GM19328 (cell line): ENCODE measurements around the gene AMIGO3.
"Not testable (repeated sequence)": the region's sequence is repeated elsewhere in the genome, so short reads cannot be mapped to it uniquely, and the experiment has no call there.

ENCODE experiments used
- ATAC-seq: cut with Tn5 transposase; IDR thresholded peaks from one replicate; pipeline ENCODE4 v1.9.1; 2021; ENCODE audit warnings: mild to moderate bottlenecking, moderate library complexity; ENCODE audit not compliant: unreplicated experiment

The AMIGO3 gene, protein sequence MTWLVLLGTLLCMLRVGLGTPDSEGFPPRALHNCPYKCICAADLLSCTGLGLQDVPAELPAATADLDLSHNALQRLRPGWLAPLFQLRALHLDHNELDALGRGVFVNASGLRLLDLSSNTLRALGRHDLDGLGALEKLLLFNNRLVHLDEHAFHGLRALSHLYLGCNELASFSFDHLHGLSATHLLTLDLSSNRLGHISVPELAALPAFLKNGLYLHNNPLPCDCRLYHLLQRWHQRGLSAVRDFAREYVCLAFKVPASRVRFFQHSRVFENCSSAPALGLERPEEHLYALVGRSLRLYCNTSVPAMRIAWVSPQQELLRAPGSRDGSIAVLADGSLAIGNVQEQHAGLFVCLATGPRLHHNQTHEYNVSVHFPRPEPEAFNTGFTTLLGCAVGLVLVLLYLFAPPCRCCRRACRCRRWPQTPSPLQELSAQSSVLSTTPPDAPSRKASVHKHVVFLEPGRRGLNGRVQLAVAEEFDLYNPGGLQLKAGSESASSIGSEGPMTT

GRCh38 chr3:49719214-49719884 lies at the start of gene AMIGO3:
AMIGO3 (minus strand) TSS chr3:49719684; CDS start chr3:49719465, 219 bp downstream.
- peak; percentile 48 for ATAC-seq

GRCh38 chr3:49763981-49764380 lies 44.5 kb upstream of the AMIGO3 start:
- ATAC-seq = no peak

- ATAC-seq = no peak
Measured at GRCh38 chr3:49761661-49762060, 42.2 kb upstream of the AMIGO3 start.

DNA sequence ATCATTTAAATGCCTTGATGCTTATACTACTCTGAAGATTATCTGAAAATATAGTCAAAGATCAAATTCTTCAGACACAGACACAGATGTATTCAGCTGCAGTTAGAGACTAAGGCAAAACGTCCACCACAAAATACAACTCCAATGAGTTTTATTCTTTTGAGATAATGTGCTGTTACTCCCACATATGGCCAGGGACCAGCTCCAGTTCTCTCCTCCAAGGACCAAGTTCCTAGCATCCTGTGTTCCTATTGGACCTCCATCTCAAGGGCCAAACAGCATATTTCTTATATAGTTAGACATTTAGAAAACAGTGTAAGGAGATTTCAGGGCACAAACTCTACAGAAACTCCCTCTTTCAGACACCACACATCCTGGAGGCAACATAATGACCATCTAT lies 39.7 kb upstream of the AMIGO3 start:
- ATAC-seq = no peak

GRCh38 chr3:49757197-49757596 lies 37.7 kb upstream of the AMIGO3 start:
- no peak for ATAC-seq

DNA sequence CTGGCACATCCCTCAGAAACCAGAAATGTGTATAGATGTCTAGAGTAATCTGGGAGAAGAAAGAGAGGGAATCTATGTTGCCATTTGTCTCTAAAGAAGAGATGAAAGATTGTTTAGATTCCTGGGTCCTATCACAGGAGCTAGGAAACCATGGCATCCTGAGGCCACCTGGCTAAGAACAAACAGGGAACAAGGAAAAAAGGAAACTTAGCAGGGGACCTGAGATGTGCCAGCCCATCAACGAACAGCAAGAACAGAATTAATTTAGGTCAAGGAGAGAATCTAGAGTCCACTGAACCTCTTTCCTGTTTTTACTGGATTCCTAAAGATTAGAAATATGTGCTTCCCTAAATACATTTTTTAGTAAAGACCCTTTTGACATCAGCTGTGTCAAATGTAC lies 36.6 kb upstream of the AMIGO3 start:
- no peak for ATAC-seq

DNA sequence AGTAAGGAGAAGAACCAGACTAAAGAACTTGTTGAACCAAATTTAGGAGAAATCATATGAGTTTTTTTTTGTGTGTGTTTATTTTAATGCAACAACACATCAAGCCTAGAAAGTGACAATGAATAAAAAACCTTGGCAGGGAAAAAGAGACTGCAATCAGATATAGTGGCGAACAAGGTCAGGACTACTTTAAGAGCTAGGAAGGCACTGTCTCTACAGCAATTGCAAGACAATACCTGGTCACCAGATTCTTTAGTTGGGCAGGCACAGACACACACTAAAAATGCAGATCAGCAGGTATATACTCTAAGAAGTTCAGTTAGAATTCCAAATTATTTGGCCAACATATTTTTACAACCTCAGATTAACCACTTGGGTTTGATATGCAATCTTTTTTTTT lies 35.1 kb upstream of the AMIGO3 start:
- ATAC-seq = no peak

DNA sequence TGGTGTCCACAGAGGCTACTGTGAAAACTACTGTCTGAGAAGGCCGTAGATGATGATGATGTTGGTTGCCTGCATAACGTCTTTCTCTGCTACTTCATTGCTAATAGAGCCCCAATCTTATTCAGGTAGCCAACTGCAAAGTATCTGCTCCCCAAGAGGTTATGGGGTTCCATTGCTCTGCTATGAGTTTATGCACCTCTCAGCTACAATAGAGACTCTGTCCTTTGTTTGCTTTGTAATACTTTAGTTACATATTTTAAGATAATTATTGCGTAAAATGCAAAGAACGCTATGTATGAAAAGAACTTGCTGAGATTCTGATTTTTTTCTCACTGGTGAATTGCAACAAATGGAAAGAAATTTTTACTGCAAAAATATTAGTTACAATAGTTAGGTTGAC lies 32.0 kb upstream of the AMIGO3 start:
- no peak for ATAC-seq

GRCh38 chr3:49750056-49750455 lies 30.6 kb upstream of the AMIGO3 start:
- no peak for ATAC-seq

DNA sequence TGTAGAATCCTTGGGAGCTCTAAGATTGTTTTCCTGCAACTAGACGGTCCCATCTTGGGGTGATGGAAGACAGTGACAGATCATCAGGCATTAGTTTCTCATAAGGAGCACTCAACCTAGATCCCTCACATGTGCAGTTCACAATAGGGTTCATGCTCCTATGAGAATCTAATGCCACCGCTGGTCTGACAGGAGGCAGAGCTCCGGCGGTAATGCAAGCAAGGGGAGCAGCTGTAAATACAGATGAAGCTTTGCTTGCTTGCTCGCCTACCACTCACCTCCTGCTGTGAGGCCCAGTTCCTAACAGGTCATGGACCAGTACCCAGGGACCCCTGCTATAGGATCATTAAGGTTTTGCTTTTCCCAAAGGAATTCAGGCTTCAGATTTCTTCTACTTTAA lies 29.4 kb upstream of the AMIGO3 start:
- not testable (repeated sequence) for ATAC-seq

DNA sequence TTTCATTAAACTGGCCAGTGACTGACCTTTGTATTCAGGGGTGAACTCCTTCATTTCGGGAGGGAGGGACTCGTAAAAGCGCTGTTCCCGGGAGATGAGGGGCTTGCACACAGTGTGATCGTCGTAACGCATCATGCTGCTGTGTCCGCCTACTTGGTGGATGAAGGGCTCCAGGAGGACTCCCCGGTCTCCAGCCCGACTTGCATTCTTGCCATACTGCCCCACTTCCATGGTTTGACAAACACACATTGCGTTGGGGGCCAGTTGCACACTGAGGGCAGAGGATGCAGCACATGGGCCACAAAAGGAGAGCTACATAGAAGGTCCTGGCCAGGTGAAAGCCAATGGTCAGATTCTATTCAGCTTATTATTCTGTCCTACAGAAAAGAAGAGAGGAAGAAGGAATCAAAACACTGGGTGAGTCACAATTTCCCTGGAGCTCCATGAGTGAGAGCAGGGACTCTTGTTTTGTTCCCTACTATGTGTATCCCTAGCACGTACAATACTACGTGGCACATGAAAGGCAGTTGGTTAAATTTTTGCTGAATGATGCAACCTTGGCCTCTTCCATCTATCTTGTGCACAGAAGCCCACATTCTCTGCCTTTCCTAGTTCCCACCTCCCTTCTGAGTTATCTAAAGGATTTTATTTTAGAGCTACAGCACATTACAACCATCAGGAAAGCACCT lies 28.5 kb upstream of the AMIGO3 start:
- ATAC-seq = no peak

DNA sequence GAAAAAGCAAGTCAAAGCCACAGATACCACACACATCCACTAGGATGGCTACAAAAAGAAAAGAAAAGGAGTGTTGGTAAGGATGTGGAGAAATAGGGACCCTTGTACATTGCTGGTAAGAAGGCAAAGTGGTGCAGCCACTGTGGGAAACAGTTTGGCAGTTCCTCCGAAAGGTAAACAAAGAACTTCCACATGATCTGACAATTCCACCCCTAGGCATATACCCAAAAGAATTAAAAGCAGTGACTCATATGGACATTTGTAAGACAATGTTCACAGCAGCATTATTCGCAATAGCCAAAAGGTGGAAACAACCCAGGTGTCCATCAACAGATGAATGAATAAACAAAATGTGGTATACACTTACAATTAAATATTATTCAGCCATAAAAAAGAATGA lies 26.5 kb upstream of the AMIGO3 start:
- no peak for ATAC-seq

GRCh38 chr3:49740427-49740826 lies 20.9 kb upstream of the AMIGO3 start:
- ATAC-seq = no peak

DNA sequence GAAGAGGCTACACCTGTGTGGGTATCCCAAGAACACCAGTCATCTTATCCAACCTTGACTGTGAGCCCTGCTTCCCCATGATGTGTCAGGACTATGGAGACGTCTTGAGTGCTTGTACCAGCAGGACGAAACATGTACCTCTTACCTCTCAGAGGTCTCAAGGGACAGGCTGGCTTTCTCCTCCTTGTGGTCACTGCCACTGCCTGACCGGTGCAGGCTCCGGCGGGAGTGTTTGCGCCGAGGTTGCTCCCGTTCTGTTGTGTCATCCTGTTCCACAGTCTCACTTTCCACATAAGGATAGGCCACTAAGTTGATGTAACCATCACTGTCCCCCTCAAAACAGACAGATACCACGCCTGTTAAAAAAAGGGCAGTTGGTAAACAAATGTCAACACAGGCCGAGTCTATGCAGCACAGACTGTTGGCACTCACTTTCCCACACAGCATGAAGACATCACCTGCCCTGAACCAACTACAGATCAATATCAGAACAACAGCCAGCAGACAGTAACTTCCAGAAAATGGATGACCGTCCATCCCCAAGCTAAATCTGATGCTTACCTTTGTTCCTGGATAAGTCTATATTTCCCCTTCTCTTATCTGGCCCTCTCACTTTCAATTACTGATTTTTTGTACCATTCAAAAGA lies 18.7 kb upstream of the AMIGO3 start:
- no peak for ATAC-seq

DNA sequence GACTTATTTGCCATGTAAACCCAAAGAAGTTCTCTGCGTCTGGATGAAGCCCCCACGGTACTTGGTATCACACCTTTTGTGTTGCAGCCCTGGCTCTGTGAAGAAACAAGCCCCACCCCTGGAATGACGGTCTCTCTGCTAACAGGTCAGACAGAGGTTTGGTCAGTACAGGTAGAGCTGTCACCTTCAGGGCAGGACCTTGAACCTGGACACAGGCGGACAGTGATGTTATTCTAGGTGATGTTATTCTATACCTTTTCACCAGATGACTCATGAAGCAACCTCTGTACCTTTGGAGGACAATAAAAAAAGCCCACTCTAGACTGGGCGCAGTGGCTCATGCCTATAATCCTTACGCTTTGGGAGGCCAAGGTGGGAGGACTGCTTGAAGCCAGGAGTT lies 15.3 kb upstream of the AMIGO3 start:
- no peak for ATAC-seq

- ATAC-seq = no peak
Measured at GRCh38 chr3:49733551-49733950, 14.1 kb upstream of the AMIGO3 start.

DNA sequence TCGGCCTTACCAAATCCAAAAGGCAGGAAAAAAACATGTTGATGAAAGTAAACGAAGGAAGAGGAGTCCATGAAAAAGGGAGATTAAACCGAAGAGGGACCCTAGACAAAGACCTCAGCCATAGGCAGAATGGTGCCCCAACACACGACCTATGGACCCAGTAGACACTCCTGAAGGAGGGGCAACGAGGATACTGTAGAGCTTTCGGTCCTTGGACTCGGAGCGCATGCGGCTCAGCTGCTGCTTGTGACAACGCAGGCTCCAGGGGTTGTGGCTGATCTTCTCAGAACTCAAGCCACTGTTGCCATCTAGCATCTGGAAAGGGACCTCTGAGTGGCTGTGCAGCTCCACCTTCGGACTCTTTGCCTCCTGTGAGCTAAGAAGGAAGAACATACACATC lies 13.1 kb upstream of the AMIGO3 start:
- no peak for ATAC-seq

GRCh38 chr3:49729966-49730609 lies 10.6 kb upstream of the AMIGO3 start:
- no peak for ATAC-seq

- ATAC-seq = no peak
Measured at GRCh38 chr3:49727924-49728361, 8.5 kb upstream of the AMIGO3 start.

GRCh38 chr3:49727154-49727923 lies 7.9 kb upstream of the AMIGO3 start:
- ATAC-seq = no peak
